H1 (cell line): ENCODE data around the gene SLC5A10. TPM values are rescaled to one million over a fixed set of nuclear protein-coding genes. Genes with fewer than 3 reads are reported as not detected.
"Not testable (repeated sequence)": the region's sequence is repeated elsewhere in the genome, so short reads cannot be mapped to it uniquely, and the experiment has no call there.

Source experiments
- CTCF ChIA-PET: fragments of 300-600 bp; sonication (Branson Sonifier 250); formaldehyde crosslinking; loops from one replicate; lab custom pipeline; 2021; ENCODE audit not compliant: partially characterized antibody; lab: Charles Lee
- POLR2A ChIA-PET: fragments of 300-600 bp; sonication (Branson Sonifier 250); formaldehyde crosslinking; loops from one replicate; lab custom pipeline; 2021; ENCODE audit warnings: inconsistent platforms; ENCODE audit not compliant: partially characterized antibody; lab: Charles Lee
- DNase-seq, 2 experiments: peaks; one replicate each; pipeline versions ENCODE4 v3.0.0 to v3.0.0-alpha.2; 2010 to 2022; ENCODE audit warnings: low spot score in 2 of 2, low read depth in 1 of 2, mixed read lengths in 1 of 2
- FAIRE-seq: peaks from 2 replicates; lab custom pipeline; 2011; peaks lifted over from hg19 to GRCh38; lab: Jason Lieb, UNC
- H2AFZ ChIP-seq: 2 replicates; pipeline ENCODE4 v1.8.1; 2012; ENCODE audit warnings: low read length, inconsistent platforms
- H2AK5ac ChIP-seq: 2 replicates; pipeline ENCODE4 v1.6.1; 2013; ENCODE audit warnings: low read depth, low read length
- H2BK120ac ChIP-seq: replicated peaks from 2 replicates; pipeline ENCODE3; 2013; ENCODE audit warnings: low read depth, low read length, inconsistent platforms
- H2BK12ac ChIP-seq: 2 replicates; pipeline ENCODE4 v1.6.1; 2013; ENCODE audit warnings: low read depth, low read length
- H2BK15ac ChIP-seq: 2 replicates; pipeline ENCODE4 v1.6.1; 2013; ENCODE audit warnings: low read length
- H2BK20ac ChIP-seq: 2 replicates; pipeline ENCODE4 v1.6.1; 2013; ENCODE audit warnings: low read length
- H2BK5ac ChIP-seq: 2 replicates; pipeline ENCODE4 v1.6.1; 2013; ENCODE audit warnings: low read depth, low read length
- H3K14ac ChIP-seq: 2 replicates; pipeline ENCODE4 v1.6.1; 2013; ENCODE audit warnings: inconsistent platforms; ENCODE audit not compliant: insufficient read length
- H3K18ac ChIP-seq: 2 replicates; pipeline ENCODE4 v1.6.1; 2013; ENCODE audit warnings: low read length; ENCODE audit errors: extremely low read depth
- H3K23ac ChIP-seq: 2 replicates; pipeline ENCODE4 v1.6.1; 2013; ENCODE audit warnings: inconsistent platforms; ENCODE audit not compliant: insufficient read length
- H3K23me2 ChIP-seq: 2 replicates; pipeline ENCODE4 v1.6.1; 2013; ENCODE audit warnings: low read depth, low read length
- H3K27ac ChIP-seq: 2 replicates; pipeline ENCODE4 v1.6.1; 2011; ENCODE audit warnings: low read depth, low read length, inconsistent platforms
- H3K27me3 ChIP-seq, 4 experiments: replicated peaks in 1 of 4; 1 replicate in 1 of 4; 2 replicates in 3 of 4; pipeline versions ENCODE4 v1.6.1 to v1.8.1; 2011 to 2013; ENCODE audit warnings: low read length in 3 of 4, mild to moderate bottlenecking in 3 of 4, inconsistent platforms in 2 of 4, mixed read lengths in 2 of 4, moderate library complexity in 1 of 4; ENCODE audit not compliant: control insufficient read depth in 3 of 4, insufficient read depth in 3 of 4; ENCODE audit errors: extremely low read depth in 1 of 4
- H3K36me3 ChIP-seq, 4 experiments: 2 replicates each; pipeline versions ENCODE4 v1.6.1 to v1.8.1; 2011 to 2013; ENCODE audit warnings: mild to moderate bottlenecking in 4 of 4, low read length in 3 of 4, moderate library complexity in 2 of 4, control low read depth in 1 of 4, inconsistent platforms in 1 of 4; ENCODE audit not compliant: insufficient read depth in 4 of 4, control insufficient read depth in 2 of 4
- H3K4ac ChIP-seq: replicated peaks from 2 replicates; pipeline ENCODE3; 2013; ENCODE audit warnings: low read length, low read depth, mixed read lengths, inconsistent platforms; ENCODE audit not compliant: insufficient read length
- H3K4me1 ChIP-seq, 4 experiments: replicated peaks in 1 of 4; 1 replicate in 1 of 4; 2 replicates in 3 of 4; pipeline versions ENCODE4 v1.6.1 to v1.8.1; 2011 to 2013; ENCODE audit warnings: low read length in 3 of 4, inconsistent platforms in 2 of 4, mixed read lengths in 1 of 4; ENCODE audit not compliant: insufficient read depth in 4 of 4, control insufficient read depth in 3 of 4
- H3K4me2 ChIP-seq, 2 experiments: 2 replicates each; pipeline versions ENCODE4 v1.6.1 to v1.8.1; 2011 to 2013; ENCODE audit warnings: low read depth in 2 of 2, low read length in 2 of 2, control low read depth in 1 of 2, inconsistent platforms in 1 of 2, mild to moderate bottlenecking in 1 of 2; ENCODE audit not compliant: insufficient read depth in 1 of 2
- H3K4me3 ChIP-seq, 4 experiments: fragments of 200-600, 300-600 bp in 1 of 4; sonication (generic), shearing (Covaris generic), sonication (Bioruptor Twin) in 1 of 4; 2 replicates each; pipeline versions ENCODE4 v1.5.1 to v1.8.1; 2011 to 2016; ENCODE audit warnings: low read length in 4 of 4, low read depth in 3 of 4, control low read depth in 2 of 4, inconsistent platforms in 2 of 4, mild to moderate bottlenecking in 2 of 4, mixed read lengths in 1 of 4, moderate library complexity in 1 of 4; ENCODE audit not compliant: insufficient read depth in 2 of 4; ENCODE audit errors: extremely low read depth in 1 of 4
- H3K56ac ChIP-seq: replicated peaks from 2 replicates; pipeline ENCODE3; 2013; ENCODE audit warnings: low read depth, mild to moderate bottlenecking, mixed read lengths, low read length, inconsistent platforms; ENCODE audit not compliant: insufficient read length
- H3K79me1 ChIP-seq: 2 replicates; pipeline ENCODE4 v1.6.1; 2013; ENCODE audit warnings: low read depth, low read length, control low read depth
- H3K79me2 ChIP-seq, 2 experiments: 2 replicates each; pipeline versions ENCODE4 v1.6.1 to v1.8.1; 2012 to 2013; ENCODE audit warnings: low read length in 2 of 2, mild to moderate bottlenecking in 2 of 2, inconsistent platforms in 1 of 2; ENCODE audit not compliant: insufficient read depth in 2 of 2, control insufficient read depth in 1 of 2
- H3K9ac ChIP-seq, 4 experiments: replicated peaks in 1 of 4; 1 replicate in 1 of 4; 2 replicates in 3 of 4; pipeline versions ENCODE4 v1.6.1 to v1.8.1; 2011 to 2013; ENCODE audit warnings: low read depth in 3 of 4, low read length in 3 of 4, control low read depth in 2 of 4, mild to moderate bottlenecking in 2 of 4, moderate library complexity in 2 of 4, inconsistent platforms in 1 of 4; ENCODE audit errors: extremely low read depth in 1 of 4
- H3K9me3 ChIP-seq, 2 experiments: 2 replicates each; pipeline versions ENCODE4 v1.6.1 to v1.8.1; 2012 to 2013; ENCODE audit warnings: mild to moderate bottlenecking in 2 of 2, moderate library complexity in 2 of 2, control low read depth in 1 of 2, inconsistent platforms in 1 of 2, low read depth in 1 of 2, low read length in 1 of 2, mixed read lengths in 1 of 2; ENCODE audit not compliant: insufficient read depth in 2 of 2
- H4K20me1 ChIP-seq, 2 experiments: replicated peaks in 1 of 2; 2 replicates each; pipeline versions ENCODE3 to v1.8.1; 2011 to 2013; ENCODE audit warnings: inconsistent platforms in 2 of 2, low read length in 2 of 2, mild to moderate bottlenecking in 1 of 2; ENCODE audit not compliant: insufficient read depth in 2 of 2, control insufficient read depth in 1 of 2
- H4K5ac ChIP-seq: 2 replicates; pipeline ENCODE4 v1.6.1; 2013; ENCODE audit warnings: low read length, low read depth, mixed read lengths, inconsistent platforms; ENCODE audit not compliant: insufficient read length
- H4K8ac ChIP-seq: 2 replicates; pipeline ENCODE4 v1.8.0; 2013; ENCODE audit warnings: mild to moderate bottlenecking, moderate library complexity, low read length, inconsistent platforms; ENCODE audit not compliant: insufficient read depth; ENCODE audit errors: extremely low read depth
- H4K91ac ChIP-seq: replicated peaks from 2 replicates; pipeline ENCODE3; 2013; ENCODE audit warnings: low read length, mixed read lengths, inconsistent platforms; ENCODE audit not compliant: insufficient read length
- WGBS, 2 experiments: shearing (Covaris generic) in 1 of 2; methylation state at CpG; one replicate each; pipeline versions ENCODE4 v1.1.6 to v1.1.7; 2013 to 2015; ENCODE audit warnings: low lambda C conversion rate in 2 of 2, mixed read lengths in 2 of 2, inconsistent platforms in 1 of 2, low coverage in 1 of 2, missing lambda C conversion rate in 1 of 2; ENCODE audit not compliant: insufficient replicate concordance in 2 of 2, insufficient coverage in 1 of 2, insufficient read length in 1 of 2; ENCODE audit errors: extremely low coverage in 1 of 2, missing lambda C conversion rate in 1 of 2; 5-methylcytosine and 5-hydroxymethylcytosine counted together
- polyA plus RNA-seq, 7 experiments: library from polyadenylated mRNA; depleted of rRNA in 3 of 7; stranded (reverse) in 5 of 7; unstranded in 2 of 7; fragments of >200 nt in 5 of 7; fragments of 200-250 nt in 2 of 7; gene quantifications; 1 replicate in 5 of 7; 2 replicates in 1 of 7; 4 replicates in 1 of 7; pipeline versions ENCODE4 v1.2.1 to v1.2.3, GENCODE V29; 2011 to 2013; ENCODE audit warnings: missing spikeins in 2 of 7, mixed read lengths in 2 of 7
- total RNA-seq: library from RNA; stranded (reverse); fragmentation: NEBNext Ultra II Directional; extraction: Animal tissue kit (Norgen Biotek cat#: 25700); gene quantifications from 2 replicates; pipeline ENCODE4 v1.2.1, GENCODE V29; 2021

Gene SLC5A10
- total and polyA plus RNA-seq, 2 of the 8 experiments (the other 6 are each of a cell fraction or from before 2014, with no cell fraction given) = 0.05 to 0.11 TPM

DNA sequence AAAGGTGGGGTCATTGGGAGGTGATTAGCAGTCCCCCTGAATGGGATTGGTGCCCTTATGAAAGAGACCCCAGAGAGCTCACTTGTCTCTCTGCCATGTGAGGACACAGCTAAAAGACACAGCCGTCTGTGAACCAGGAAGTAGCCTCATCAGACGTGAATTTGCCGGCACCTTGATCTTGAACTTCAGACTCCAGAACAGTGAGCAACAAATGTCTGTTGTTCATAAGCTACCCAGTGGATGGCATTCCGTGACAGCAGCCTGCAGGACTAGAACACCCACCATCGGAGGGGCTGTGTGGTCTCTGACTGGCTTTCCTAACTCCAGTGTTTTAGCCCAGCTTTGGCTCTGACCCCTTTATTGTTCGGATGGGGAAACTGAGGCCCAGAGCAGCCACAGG is 85.6 kb downstream of the SLC5A10 start:
- H2AK5ac ChIP-seq, H3K79me1 ChIP-seq, H4K8ac ChIP-seq, DNase-seq, H3K4me1 ChIP-seq, H2BK15ac ChIP-seq, H4K5ac ChIP-seq, H3K4me3 ChIP-seq, H3K27ac ChIP-seq, H3K4ac ChIP-seq, H3K23me2 ChIP-seq, FAIRE-seq, H2BK5ac ChIP-seq, H3K9ac ChIP-seq, H3K18ac ChIP-seq, H3K4me2 ChIP-seq, H3K14ac ChIP-seq, H3K36me3 ChIP-seq, H2BK12ac ChIP-seq, H3K27me3 ChIP-seq, H2BK20ac ChIP-seq, H2BK120ac ChIP-seq, H4K91ac ChIP-seq, H3K79me2 ChIP-seq, POLR2A ChIA-PET, CTCF ChIA-PET, H2AFZ ChIP-seq, H3K9me3 ChIP-seq, H3K23ac ChIP-seq, H4K20me1 ChIP-seq, H3K56ac ChIP-seq: not testable (repeated sequence)
- no CpG with 5 or more reads among the region's 6 CpGs for WGBS, 2 experiments

DNA sequence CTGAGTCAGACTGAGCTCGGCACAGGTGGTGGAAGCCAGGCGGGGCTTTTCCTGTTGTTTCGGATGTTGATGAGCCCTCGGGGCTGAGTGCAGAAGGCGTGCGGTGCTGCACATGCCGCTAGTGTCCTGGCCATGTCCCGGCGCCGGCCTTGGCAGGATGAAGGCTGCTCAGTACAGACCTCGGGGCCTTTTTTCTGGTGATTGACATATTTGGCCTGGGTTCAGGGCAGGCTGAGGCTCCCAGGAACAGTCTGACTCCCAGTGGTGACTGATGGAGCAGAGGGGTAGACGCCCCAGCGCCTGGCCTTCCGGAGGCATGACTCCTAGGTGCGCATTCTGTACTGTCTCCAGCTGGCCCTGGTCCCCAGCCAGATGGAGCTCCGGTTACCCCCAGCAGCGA is 86.0 kb downstream of the SLC5A10 start:
- H3K9me3 ChIP-seq, H2BK15ac ChIP-seq, POLR2A ChIA-PET, H4K5ac ChIP-seq, H3K4me2 ChIP-seq, H3K18ac ChIP-seq, H3K79me2 ChIP-seq, CTCF ChIA-PET, H3K23me2 ChIP-seq, H2BK5ac ChIP-seq, H2BK20ac ChIP-seq, H3K79me1 ChIP-seq, H4K20me1 ChIP-seq, H3K27ac ChIP-seq, H3K9ac ChIP-seq, H3K27me3 ChIP-seq, H3K56ac ChIP-seq, H2AK5ac ChIP-seq, H2BK120ac ChIP-seq, H3K4me1 ChIP-seq, H4K91ac ChIP-seq, H3K14ac ChIP-seq, H2BK12ac ChIP-seq, H3K36me3 ChIP-seq, H3K4me3 ChIP-seq, H2AFZ ChIP-seq, DNase-seq, H3K23ac ChIP-seq, H3K4ac ChIP-seq, H4K8ac ChIP-seq, FAIRE-seq: not testable (repeated sequence)
- no CpG with 5 or more reads among the region's 17 CpGs for WGBS, 2 experiments
